Colonic mucosa (tissue), 4 donors: ENCODE results near the gene RBM20. TPM values are rescaled to one million over a fixed set of nuclear protein-coding genes. Genes with fewer than 3 reads are reported as not detected.
A peak's percentile ranks its signal among the peaks of the same experiment; 100 is the strongest.

ENCODE experiments used
- DNase-seq: peaks from one replicate; pipeline ENCODE4 v3.0.0-alpha.2; 2020
- H3K27ac ChIP-seq: fragments of 200-600 bp; one replicate; pipeline ENCODE4 v1.8.0; 2021
- H3K27me3 ChIP-seq: fragments of 200-600 bp; one replicate; pipeline ENCODE4 v1.8.0; 2021
- H3K36me3 ChIP-seq: fragments of 200-600 bp; one replicate; pipeline ENCODE4 v1.8.0; 2021
- H3K4me1 ChIP-seq: fragments of 200-600 bp; one replicate; pipeline ENCODE4 v1.8.0; 2021; ENCODE audit warnings: mild to moderate bottlenecking
- H3K4me3 ChIP-seq: fragments of 200-600 bp; one replicate; pipeline ENCODE4 v1.8.0; 2021
- H3K9ac ChIP-seq, 2 donors: one replicate each; pipeline ENCODE4 v1.7.0; 2013; ENCODE audit warnings: control low read depth in 2 of 2, low read depth in 2 of 2, low read length in 2 of 2
- H3K9me3 ChIP-seq: fragments of 200-600 bp; one replicate; pipeline ENCODE4 v1.8.0; 2021
- CTCF ChIP-seq: fragments of 200-600 bp; IDR thresholded peaks from one replicate; pipeline ENCODE4 v1.8.0; 2022; ENCODE audit warnings: antibody characterized with exemption, mild to moderate bottlenecking
- intact Hi-C: fragments of 100-400 bp; cut with DNase I; formaldehyde crosslinking; loops from one replicate; pipeline ENCODE4 v1.14.1; 2022
- total RNA-seq, 2 donors: library from RNA; stranded (reverse); fragmentation: NEBNext Ultra II Directional in 1 of 2; extraction: Animal tissue kit (Norgen Biotek cat#: 25700) in 1 of 2; gene quantifications; one replicate each; pipeline ENCODE4 v1.2.1, GENCODE V29; 2021
- donor health status: healthy.
- donor health status: DM: no; HTN: no; CAD: no.
- donor health status: DM: no; HTN: no; CAD: no.

The RBM20 gene
- total RNA-seq, 2 donors from 2014 or later = 0.49 to 0.80 TPM

- Histone ChIP-seq H3K9me3 (no peaks in the 10 kb centered on the region), H3K27ac (no peak overlapping the region), H3K4me1 (peaks cover 20% of the 10 kb centered on the region), H3K27me3 (no peaks in the 10 kb centered on the region), H3K9ac (no peak overlapping the region), H3K4me3 (no peak overlapping the region), H3K36me3 (no peaks in the 10 kb centered on the region)
- intact Hi-C loops = no loop called here
- peak; percentile 29 for DNase-seq
- TF ChIP-seq CTCF = no peak
Observed at GRCh38 chr10:110821508-110821907, 177.4 kb downstream of the RBM20 start.

- DNase-seq = no peak
- intact Hi-C loops = no loop called here
- H3K27ac ChIP-seq = no peak overlapping the region
- H3K36me3 ChIP-seq = no peaks in the 10 kb centered on the region
- peak overlapping the region in 1 of 2 donors; percentile 43 for H3K9ac ChIP-seq
- no peak for TF ChIP-seq CTCF
- no peaks in the 10 kb centered on the region for H3K27me3 ChIP-seq
- H3K9me3 ChIP-seq = no peaks in the 10 kb centered on the region
- no peak overlapping the region for H3K4me3 ChIP-seq
- H3K4me1 ChIP-seq = peaks cover 20% of the 10 kb centered on the region
Observed at GRCh38 chr10:110822035-110822711, 178.0 kb downstream of the RBM20 start.

GRCh38 chr10:110822712-110823311 is 178.7 kb downstream of the RBM20 start:
- no peak overlapping the region for H3K9ac ChIP-seq
- intact Hi-C loops = no loop called here
- TF ChIP-seq CTCF = no peak
- no peak overlapping the region for H3K4me3 ChIP-seq
- H3K27ac ChIP-seq = no peak overlapping the region
- H3K27me3 ChIP-seq = no peaks in the 10 kb centered on the region
- H3K4me1 ChIP-seq = peaks cover 20% of the 10 kb centered on the region
- peak; percentile 21 for DNase-seq
- H3K9me3 ChIP-seq = no peaks in the 10 kb centered on the region
- H3K36me3 ChIP-seq = no peaks in the 10 kb centered on the region

- Histone ChIP-seq H3K27me3 (no peaks in the 10 kb centered on the region), H3K4me3 (no peak overlapping the region), H3K9ac (peak overlapping the region in 1 of 2 donors; percentile 9), H3K9me3 (no peaks in the 10 kb centered on the region), H3K36me3 (no peaks in the 10 kb centered on the region), H3K27ac (no peak overlapping the region), H3K4me1 (peaks cover 12% of the 10 kb centered on the region)
- no peak for DNase-seq
- intact Hi-C loops = no loop called here
- TF ChIP-seq CTCF = no peak
Observed at GRCh38 chr10:110824152-110824441, 180.0 kb downstream of the RBM20 start.

- H3K4me3 ChIP-seq = no peak overlapping the region
- TF ChIP-seq CTCF = no peak
- H3K27me3 ChIP-seq = no peaks in the 10 kb centered on the region
- H3K27ac ChIP-seq = no peak overlapping the region
- DNase-seq = peak; percentile 70
- H3K9me3 ChIP-seq = no peaks in the 10 kb centered on the region
- peaks cover 8% of the 10 kb centered on the region for H3K4me1 ChIP-seq
- H3K9ac ChIP-seq = peak overlapping the region in 1 of 2 donors; percentile 29
- intact Hi-C loops = no loop called here
- H3K36me3 ChIP-seq = no peaks in the 10 kb centered on the region
Observed at GRCh38 chr10:110824660-110825059, 180.5 kb downstream of the RBM20 start.
